Measurements from ENCODE around the gene SLC44A1.

The SLC44A1 gene

GRCh38 chr9:105341434-105342146 is 97.1 kb downstream of the SLC44A1 start:
- no peak for DNase-seq

DNA sequence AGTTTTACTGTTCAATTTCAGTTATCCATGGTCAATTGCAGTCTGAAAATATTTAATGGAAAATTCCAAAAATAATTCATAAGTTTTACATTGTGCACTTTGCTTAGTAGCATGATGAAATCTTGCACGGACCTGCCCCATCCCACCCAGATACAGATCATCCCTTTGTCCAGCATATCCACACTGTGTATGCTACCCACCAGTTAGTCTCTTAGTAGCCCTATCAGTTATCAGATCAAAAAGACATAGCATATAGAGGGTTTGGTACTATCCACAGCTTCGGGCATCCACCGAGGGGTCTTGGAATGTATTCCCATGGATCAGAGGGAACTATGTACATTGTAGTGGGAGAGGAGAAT is 97.7 kb downstream of the SLC44A1 start:
- no peak for DNase-seq

GRCh38 chr9:105344283-105344682 is 99.8 kb downstream of the SLC44A1 start:
- DNase-seq, result no peak

GRCh38 chr9:105345626-105346025 is 101.2 kb downstream of the SLC44A1 start:
- DNase-seq, result no peak

- DNase-seq, result peak; percentile 27
These were observed 101.8 kb downstream of the SLC44A1 start for GRCh38 chr9:105346273-105346672.

GRCh38 chr9:105354448-105354847 is 110.0 kb downstream of the SLC44A1 start:
- no peak for DNase-seq

DNA sequence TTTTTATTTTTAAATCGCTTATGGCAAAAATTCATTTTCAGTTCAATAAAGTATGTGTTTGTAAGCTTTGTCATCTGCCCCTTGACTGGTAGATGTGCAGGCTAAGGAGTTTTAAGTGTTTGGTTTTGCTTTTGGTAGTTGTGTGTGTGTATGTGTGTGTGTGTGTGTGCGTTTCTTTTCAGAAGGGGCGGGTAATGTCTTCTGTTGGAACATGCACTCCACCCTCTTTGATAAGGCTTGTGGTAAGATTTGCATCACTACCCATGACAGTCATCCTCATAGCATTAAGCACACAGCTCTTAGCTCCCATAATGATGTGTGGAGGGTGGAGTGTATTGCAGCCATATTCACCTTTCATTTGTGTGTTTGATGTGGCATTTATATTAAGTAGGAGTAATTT is 111.3 kb downstream of the SLC44A1 start:
- DNase-seq, result no peak

DNA sequence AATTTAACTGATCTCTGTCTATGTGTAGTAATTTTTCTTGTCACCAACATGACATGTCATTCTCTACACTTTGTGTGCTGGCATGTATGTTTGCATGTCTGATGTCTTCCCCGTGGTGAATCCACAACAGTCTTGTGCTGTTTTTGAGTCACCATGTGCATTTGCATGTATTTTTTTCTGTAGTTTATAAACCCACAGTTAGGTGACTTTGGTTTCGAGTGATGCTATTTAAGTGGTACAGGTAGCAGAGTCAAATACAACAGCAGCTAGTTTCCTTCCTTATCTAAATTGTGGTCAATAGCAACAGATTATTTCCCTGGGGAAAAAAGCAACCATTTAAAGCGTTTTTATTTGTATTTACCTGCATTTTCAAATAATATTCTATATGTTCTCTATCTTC is 113.5 kb downstream of the SLC44A1 start:
- no peak for DNase-seq

- no peak for DNase-seq
These were observed 115.4 kb downstream of the SLC44A1 start for GRCh38 chr9:105359892-105360291.

DNA sequence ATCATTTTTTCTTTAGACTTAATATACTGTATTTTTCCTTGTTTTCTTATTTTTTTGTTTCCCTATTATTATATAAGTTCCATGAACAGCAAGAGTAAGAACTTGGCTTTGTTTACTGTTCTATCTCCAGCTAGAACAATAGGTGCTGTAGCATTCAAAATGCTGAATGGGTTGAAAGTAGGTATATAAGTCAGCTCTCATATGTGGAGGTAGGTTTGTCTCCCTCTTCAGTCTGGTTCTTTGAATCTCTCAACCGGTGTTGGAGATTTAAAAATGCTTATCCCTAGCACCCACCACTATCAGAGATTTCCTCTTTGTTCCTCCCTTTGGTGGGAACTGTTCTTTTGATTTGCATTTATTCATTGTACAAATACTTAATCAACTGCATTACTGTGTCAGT is 115.9 kb downstream of the SLC44A1 start:
- no peak for DNase-seq

- DNase-seq, result no peak
These were observed 117.4 kb downstream of the SLC44A1 start for GRCh38 chr9:105361873-105362272.

- DNase-seq, result no peak
These were observed 118.0 kb downstream of the SLC44A1 start for GRCh38 chr9:105362470-105362869.

GRCh38 chr9:105363837-105364236 is 119.4 kb downstream of the SLC44A1 start:
- DNase-seq, result no peak

DNA sequence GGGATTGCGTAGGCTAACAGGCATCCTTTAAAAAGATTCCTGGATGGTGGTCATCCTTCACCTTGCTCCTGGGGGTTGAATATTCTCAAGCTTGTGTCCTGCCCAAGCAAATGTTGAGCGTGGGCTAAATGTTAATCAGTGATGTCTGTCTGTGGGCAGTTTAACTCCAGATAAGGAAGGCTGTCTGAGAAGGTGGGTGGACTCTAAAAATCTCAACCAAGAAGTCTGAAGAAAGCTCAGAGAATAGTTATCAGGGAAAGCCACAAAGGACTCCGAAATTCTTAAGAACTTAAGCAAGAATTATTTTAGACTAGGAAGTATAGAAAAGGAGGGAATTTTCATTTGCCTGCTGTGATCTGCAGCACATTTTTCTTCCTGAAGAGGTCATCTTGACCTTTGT is 125.5 kb downstream of the SLC44A1 start:
- DNase-seq, result no peak

DNA sequence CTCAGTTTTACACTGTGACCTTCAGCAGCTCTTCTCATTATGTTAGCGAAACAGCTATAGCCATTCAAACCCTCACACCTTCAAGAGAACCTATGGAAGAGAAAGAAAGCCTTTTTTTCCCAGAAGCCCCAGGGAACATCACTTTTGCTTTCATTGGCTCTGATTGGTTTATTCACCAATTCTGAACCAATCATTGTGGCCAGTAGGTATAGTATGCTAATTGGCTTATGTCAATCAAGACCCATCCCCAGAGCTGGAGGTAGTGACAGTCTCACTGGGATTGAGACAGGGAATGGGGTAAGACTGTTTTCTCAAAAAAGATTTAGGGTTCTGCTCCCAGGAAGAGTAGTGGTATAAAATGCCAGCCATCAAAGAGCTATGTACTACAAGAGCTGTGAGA is 129.3 kb downstream of the SLC44A1 start:
- DNase-seq, result no peak

DNA sequence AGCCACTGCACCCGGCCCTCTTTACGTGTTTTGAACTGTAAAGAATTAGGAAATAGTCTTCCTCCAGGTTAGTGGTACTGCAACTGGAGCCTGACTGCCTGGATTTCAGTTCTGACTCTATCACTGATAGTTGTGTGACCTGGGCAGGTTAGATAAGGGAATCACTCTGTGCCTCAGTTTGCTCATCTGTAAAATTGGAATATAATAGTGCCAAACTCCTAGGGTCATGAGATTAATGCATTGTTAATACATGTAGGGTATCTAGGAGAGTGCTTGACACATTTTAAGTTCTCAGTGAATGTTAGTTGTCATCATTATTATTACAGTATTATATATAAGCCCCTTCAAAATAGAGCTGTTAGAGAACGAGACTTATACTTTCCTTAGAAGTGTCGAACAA is 130.9 kb downstream of the SLC44A1 start:
- no peak for DNase-seq

- no peak for DNase-seq
These were observed 132.4 kb downstream of the SLC44A1 start for GRCh38 chr9:105376893-105377292.

- no peak for DNase-seq
These were observed 141.0 kb downstream of the SLC44A1 start for GRCh38 chr9:105385381-105385985.

- DNase-seq, result no peak
These were observed 145.3 kb downstream of the SLC44A1 start for GRCh38 chr9:105389796-105390195.

DNA sequence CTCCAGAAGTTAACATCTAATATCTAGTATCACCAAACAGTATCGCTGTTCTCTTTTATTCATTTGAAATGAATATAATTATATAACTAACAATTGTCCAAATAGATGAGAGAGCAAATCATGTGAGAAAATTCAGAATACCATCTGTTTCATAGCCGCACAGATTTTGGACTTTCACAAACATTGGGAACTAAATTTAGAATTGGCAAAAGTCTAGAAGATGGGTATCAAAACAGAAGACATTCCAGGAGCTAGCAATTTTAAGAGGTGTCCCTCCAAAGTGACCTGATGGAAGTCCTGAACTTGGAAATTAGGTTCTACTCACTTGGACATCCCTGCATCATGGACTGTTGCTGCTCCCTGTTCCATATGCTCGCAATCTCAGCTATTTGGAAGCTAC is 146.4 kb downstream of the SLC44A1 start:
- DNase-seq, result no peak

- no peak for DNase-seq
These were observed 146.8 kb downstream of the SLC44A1 start for GRCh38 chr9:105391288-105391687.

DNA sequence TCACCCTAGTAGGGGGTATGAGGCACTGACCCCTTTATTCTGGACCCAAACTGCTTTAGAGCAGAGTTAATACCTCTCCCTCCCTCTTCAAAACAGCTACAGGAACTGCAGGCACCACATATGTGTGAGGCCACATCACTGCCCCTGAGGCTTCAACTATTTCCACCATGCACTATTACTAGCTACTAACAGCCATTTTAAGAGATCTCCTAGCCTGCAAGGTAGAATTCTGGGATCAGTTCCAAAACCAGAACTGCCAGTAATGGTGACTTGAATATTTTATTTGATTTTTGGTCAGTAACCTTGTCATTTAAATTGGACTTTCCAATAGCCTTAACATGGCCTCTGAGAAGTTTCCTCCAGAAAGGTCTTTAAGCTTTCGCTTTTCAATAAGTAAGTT is 148.1 kb downstream of the SLC44A1 start:
- no peak for DNase-seq

DNA sequence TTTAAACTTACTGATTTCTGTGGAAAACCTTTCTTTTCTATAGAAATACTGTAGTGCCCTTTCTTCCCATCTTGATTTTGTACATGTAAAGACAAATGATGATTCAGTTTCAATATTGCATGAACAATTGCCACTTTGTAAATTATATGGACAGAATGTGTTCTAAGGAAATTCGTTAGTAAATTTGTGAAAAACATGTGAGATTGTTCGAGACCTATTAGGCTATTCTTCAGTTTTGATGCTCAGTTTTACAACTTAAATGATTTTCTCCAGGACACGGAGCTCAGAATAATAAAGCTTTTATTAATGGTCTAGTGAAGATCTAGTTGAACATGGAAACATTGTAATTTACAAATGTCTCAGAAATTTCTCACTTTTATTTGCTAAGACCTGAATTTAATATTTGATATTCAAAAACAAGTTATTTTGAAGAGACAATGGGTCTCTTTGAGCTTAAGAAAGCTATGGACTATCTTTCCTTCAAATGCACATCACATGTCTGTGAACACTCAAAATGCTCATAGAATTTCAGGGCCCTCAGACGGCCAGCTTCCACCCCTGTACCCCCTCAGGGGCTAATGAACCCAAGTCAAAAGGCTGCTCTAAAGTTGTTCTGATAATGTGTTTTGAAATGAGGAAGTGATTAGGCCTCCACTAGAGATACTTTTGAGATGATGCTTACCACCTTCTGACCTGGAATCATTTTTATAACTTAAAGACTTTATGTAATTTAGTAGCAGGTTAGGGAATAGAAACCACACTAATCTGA is 149.3 kb downstream of the SLC44A1 start:
- no peak for DNase-seq

GRCh38 chr9:105396441-105396840 is 152.0 kb downstream of the SLC44A1 start:
- no peak for DNase-seq
